ENCODE measurements around the gene TUBA8.

The TUBA8 gene

GRCh38 chr22:18067121-18067520, 43.5 kb upstream of the TUBA8 start:
- no peaks in the 10 kb centered on the region for H3K9me3 ChIP-seq (ENCODE audit: insufficient read depth, low read length, severe bottlenecking)
- H3K79me2 ChIP-seq (ENCODE audit: insufficient read depth, low read length) = no peaks in the 10 kb centered on the region
- no peak for TF ChIP-seq EZH2 (IDR thresholded peaks at IDR 0.05; ENCODE audit: borderline replicate concordance, low read depth, low read length, severe bottlenecking)
- TF ChIP-seq, protein P1, sequence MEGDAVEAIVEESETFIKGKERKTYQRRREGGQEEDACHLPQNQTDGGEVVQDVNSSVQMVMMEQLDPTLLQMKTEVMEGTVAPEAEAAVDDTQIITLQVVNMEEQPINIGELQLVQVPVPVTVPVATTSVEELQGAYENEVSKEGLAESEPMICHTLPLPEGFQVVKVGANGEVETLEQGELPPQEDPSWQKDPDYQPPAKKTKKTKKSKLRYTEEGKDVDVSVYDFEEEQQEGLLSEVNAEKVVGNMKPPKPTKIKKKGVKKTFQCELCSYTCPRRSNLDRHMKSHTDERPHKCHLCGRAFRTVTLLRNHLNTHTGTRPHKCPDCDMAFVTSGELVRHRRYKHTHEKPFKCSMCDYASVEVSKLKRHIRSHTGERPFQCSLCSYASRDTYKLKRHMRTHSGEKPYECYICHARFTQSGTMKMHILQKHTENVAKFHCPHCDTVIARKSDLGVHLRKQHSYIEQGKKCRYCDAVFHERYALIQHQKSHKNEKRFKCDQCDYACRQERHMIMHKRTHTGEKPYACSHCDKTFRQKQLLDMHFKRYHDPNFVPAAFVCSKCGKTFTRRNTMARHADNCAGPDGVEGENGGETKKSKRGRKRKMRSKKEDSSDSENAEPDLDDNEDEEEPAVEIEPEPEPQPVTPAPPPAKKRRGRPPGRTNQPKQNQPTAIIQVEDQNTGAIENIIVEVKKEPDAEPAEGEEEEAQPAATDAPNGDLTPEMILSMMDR (IDR thresholded peaks at IDR 0.05; ENCODE audit: borderline replicate concordance, extremely low read depth, low read length, poor library complexity, severe bottlenecking) = no peak
- ATAC-seq (ENCODE audit: insufficient read depth, low read depth) (no peak), DNase-seq (no peak)
- H2AFZ ChIP-seq (ENCODE audit: low read depth, low read length) = no peak overlapping the region
- peaks cover 32% of the 10 kb centered on the region for H3K27me3 ChIP-seq (ENCODE audit: insufficient read depth, low read length, poor library complexity)
- no peaks in the 10 kb centered on the region for H3K36me3 ChIP-seq (ENCODE audit: insufficient read depth, low read length)
- no peak overlapping the region for H3K4me3 ChIP-seq (ENCODE audit: low read depth in 1 of 2, low read length in 2 of 2)
- no peak overlapping the region for H3K27ac ChIP-seq (ENCODE audit: low read length)
- H4K20me1 ChIP-seq (ENCODE audit: insufficient read depth, low read length) = no peaks in the 10 kb centered on the region
- H3K9ac ChIP-seq (ENCODE audit: low read depth, low read length) = no peak overlapping the region
- H3K4me1 ChIP-seq (ENCODE audit: insufficient read depth, low read length) = no peaks in the 10 kb centered on the region
- no peak overlapping the region for H3K4me2 ChIP-seq (ENCODE audit: insufficient read depth, low read length)

DNA sequence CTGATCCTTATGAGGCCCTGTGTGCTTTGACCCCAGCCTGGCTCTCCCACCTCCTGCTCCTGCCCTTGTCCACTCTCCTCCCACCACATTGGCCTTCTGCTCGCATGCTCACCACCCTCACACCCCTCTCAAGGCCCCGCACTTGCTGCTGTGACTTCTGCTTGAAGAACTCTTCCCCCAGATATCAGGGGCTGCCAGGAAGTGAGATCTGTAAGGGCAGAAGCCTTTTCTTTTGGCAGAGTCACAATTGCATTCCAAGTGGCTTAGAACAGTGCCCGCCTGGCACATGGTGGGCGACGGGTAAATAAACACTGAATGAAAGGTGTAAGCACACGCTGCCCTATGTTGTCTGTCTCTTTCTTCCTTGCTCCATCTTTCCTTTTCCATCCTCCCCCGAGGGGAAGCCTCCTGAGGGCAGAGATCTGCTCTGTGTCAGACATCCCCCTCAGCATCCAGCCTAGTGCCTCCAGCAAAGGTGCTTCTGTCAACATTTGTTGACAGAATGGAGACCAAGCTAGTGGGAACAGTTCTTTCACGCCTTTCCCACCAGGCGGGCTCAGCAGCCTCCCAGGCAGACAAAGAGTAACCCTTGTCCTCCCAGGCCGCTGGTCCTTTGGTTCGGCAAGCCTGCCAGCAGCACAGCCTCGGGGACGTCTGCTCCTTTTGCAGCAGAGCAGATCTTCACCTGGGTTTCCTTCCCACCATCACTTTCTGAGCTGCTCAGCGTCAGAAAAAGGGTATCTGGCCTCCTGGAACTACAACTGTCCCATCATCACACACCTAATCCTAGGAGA, 42.9 kb upstream of the TUBA8 start:
- Histone ChIP-seq H3K27ac (ENCODE audit: low read length) (no peak overlapping the region), H3K9me3 (ENCODE audit: insufficient read depth, low read length, severe bottlenecking) (no peaks in the 10 kb centered on the region), H3K4me3 (ENCODE audit: low read depth in 1 of 2, low read length in 2 of 2) (no peak overlapping the region), H3K36me3 (ENCODE audit: insufficient read depth, low read length) (no peaks in the 10 kb centered on the region), H3K27me3 (ENCODE audit: insufficient read depth, low read length, poor library complexity) (peaks cover 32% of the 10 kb centered on the region), H2AFZ (ENCODE audit: low read depth, low read length) (no peak overlapping the region), H4K20me1 (ENCODE audit: insufficient read depth, low read length) (no peaks in the 10 kb centered on the region), H3K9ac (ENCODE audit: low read depth, low read length) (no peak overlapping the region), H3K79me2 (ENCODE audit: insufficient read depth, low read length) (no peaks in the 10 kb centered on the region), H3K4me1 (ENCODE audit: insufficient read depth, low read length) (no peaks in the 10 kb centered on the region), H3K4me2 (ENCODE audit: insufficient read depth, low read length) (no peak overlapping the region)
- no peak for ATAC-seq (ENCODE audit: insufficient read depth, low read depth)
- TF ChIP-seq, protein P1 (IDR thresholded peaks at IDR 0.05; ENCODE audit: borderline replicate concordance, extremely low read depth, low read length, poor library complexity, severe bottlenecking) = no peak
- no peak for TF ChIP-seq EZH2 (IDR thresholded peaks at IDR 0.05; ENCODE audit: borderline replicate concordance, low read depth, low read length, severe bottlenecking)
- DNase-seq = no peak

DNA sequence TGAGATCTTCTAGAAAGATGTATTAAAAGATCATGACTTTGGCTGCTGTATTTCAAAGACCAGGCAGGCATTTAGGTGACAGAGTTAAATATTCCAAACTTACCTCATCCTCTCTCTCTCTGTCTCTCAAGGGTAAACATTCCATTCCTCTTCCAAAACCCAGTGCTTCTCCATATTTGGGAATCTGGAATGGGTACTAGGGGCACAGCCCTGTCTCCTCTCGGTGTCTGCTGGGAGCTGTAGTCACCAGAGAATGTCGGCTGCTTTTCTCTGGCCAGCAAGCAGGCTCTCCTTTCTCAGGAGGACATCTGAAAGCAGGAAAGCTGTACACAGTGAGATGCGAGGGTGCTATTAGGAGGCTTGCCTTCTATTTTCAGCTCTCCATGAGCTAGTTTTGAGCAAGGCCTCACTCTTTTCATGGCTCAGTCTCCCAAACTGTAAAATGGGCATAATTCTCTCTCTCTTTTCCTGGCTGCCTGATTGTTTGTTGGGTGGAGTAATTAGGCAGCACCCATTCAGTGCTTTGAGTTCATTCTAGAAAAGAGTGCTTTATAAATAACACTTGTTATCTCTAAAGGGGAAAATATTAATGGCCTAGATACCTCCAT, 42.1 kb upstream of the TUBA8 start:
- Histone ChIP-seq H3K4me3 (ENCODE audit: low read depth in 1 of 2, low read length in 2 of 2) (no peak overlapping the region), H2AFZ (ENCODE audit: low read depth, low read length) (no peak overlapping the region), H3K9me3 (ENCODE audit: insufficient read depth, low read length, severe bottlenecking) (no peaks in the 10 kb centered on the region), H3K27me3 (ENCODE audit: insufficient read depth, low read length, poor library complexity) (peaks cover 32% of the 10 kb centered on the region), H3K36me3 (ENCODE audit: insufficient read depth, low read length) (no peaks in the 10 kb centered on the region), H3K79me2 (ENCODE audit: insufficient read depth, low read length) (no peaks in the 10 kb centered on the region), H3K27ac (ENCODE audit: low read length) (no peak overlapping the region), H4K20me1 (ENCODE audit: insufficient read depth, low read length) (no peaks in the 10 kb centered on the region), H3K4me2 (ENCODE audit: insufficient read depth, low read length) (no peak overlapping the region), H3K9ac (ENCODE audit: low read depth, low read length) (no peak overlapping the region), H3K4me1 (ENCODE audit: insufficient read depth, low read length) (no peaks in the 10 kb centered on the region)
- no peak for DNase-seq
- no peak for TF ChIP-seq EZH2 (IDR thresholded peaks at IDR 0.05; ENCODE audit: borderline replicate concordance, low read depth, low read length, severe bottlenecking)
- TF ChIP-seq, protein P1 (IDR thresholded peaks at IDR 0.05; ENCODE audit: borderline replicate concordance, extremely low read depth, low read length, poor library complexity, severe bottlenecking) = no peak
- no peak for ATAC-seq (ENCODE audit: insufficient read depth, low read depth)

Data from DND-41 (cell line).